ENCODE data around the gene PLPPR5.

- TF ChIP-seq CTCF (conservative IDR thresholded peaks at IDR 0.05; ENCODE audit: low read depth, low read length) = no peak
- TF ChIP-seq EZH2 (IDR thresholded peaks at IDR 0.05; ENCODE audit: borderline replicate concordance, low read depth, low read length, poor library complexity, severe bottlenecking) = no peak
Observed at GRCh38 chr1:98992844-98993243, 11.8 kb downstream of the PLPPR5 start.

All from A673 (cell line).